ENCODE results near the gene LONRF2.

DNA sequence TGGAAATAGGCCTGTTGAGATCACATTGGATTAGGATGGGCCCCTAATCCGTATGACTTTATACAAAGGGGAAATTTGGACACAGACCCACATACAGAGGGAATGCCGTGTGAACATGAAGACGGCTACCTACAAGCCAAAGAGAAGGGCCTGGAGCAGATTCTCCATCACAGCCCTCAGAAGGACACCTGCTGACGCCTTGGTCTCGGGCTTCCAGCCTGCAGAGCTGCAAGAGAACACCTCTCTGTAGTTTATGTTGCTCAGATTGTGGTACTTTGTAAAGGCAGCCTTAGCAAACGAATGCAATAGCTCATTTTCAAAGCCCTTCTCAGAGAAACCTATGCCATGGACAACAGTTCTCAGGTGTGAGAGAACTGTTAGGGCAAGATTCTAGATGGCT, 86.1 kb downstream of the LONRF2 start:
- TF ChIP-seq, protein P1, sequence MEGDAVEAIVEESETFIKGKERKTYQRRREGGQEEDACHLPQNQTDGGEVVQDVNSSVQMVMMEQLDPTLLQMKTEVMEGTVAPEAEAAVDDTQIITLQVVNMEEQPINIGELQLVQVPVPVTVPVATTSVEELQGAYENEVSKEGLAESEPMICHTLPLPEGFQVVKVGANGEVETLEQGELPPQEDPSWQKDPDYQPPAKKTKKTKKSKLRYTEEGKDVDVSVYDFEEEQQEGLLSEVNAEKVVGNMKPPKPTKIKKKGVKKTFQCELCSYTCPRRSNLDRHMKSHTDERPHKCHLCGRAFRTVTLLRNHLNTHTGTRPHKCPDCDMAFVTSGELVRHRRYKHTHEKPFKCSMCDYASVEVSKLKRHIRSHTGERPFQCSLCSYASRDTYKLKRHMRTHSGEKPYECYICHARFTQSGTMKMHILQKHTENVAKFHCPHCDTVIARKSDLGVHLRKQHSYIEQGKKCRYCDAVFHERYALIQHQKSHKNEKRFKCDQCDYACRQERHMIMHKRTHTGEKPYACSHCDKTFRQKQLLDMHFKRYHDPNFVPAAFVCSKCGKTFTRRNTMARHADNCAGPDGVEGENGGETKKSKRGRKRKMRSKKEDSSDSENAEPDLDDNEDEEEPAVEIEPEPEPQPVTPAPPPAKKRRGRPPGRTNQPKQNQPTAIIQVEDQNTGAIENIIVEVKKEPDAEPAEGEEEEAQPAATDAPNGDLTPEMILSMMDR (optimal IDR thresholded peaks at IDR 0.05 in 1 of 3, IDR thresholded peaks at IDR 0.05 in 1 of 3, conservative IDR thresholded peaks at IDR 0.05 in 1 of 3; ENCODE audit: extremely low read depth in 1 of 3, insufficient read depth in 2 of 3, low read length in 3 of 3), result no peak
- no peak for TF ChIP-seq EZH2 (IDR thresholded peaks at IDR 0.05; ENCODE audit: low read length)

Measured in keratinocyte (primary cell).